ENCODE data around the gene OSBPL5.
"Not testable (repeated sequence)": the region's sequence is repeated elsewhere in the genome, so short reads cannot be mapped to it uniquely, and the experiment has no call there.

OSBPL5 gene

DNA sequence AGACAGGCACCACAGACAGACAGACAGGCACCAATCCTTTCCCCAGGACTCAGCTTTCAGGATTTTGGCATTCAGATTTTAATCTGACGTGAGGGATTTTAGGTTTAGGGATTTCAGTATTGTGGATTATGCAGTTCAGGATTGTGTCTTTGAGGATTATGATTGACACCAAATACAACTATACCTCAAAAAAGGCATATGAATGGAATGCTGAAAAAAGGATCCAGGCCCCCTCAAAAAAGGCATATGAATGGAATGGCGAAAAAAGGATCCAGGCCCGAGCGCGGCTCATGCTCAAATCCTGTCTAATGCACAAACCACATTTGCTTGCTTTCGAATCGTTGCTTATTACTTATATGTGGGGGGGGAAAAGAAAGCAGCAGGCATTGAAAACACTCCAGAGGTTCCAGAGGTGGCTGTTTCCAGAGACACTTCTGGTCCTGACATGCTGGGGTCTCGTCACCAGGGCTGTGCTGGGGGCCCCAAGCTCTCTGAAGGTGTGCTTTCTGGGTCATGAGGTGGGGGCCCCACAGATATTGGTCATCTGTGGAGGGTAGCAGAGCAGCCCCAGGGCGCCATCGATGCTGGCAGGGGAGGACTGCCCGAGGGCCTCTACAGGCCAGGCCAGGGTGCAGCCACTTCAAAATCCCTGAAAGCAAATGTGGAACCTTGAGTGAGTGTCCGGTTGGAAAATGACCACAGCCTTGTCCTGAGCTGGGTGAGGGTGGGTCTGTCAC is 16.8 kb upstream of the OSBPL5 start:
- DNase-seq, result no peak

DNA sequence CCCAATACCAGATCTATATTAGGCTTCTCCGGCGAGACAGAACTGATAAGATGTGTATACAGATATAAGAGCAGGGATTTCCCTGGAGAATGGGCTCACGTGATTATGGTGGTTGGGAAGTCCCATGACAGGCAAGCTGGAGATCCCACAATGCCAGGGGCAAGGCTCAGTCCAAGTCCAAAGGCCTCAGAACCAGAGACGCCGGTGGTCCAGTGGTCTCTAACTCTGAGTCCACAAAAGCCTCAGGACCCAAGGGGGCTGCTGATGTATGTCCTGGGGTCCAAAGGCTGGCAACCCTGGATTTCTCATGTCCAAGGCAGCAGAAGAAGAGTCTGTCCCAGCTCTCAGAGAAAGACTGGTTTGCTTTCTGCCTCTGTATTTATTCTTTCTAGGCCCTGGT is 15.8 kb upstream of the OSBPL5 start:
- no peak for DNase-seq

- DNase-seq, result no peak
Measured at GRCh38 chr11:3178349-3178748, 13.2 kb upstream of the OSBPL5 start.

- DNase-seq, result no peak
Measured at GRCh38 chr11:3177931-3178330, 12.8 kb upstream of the OSBPL5 start.

DNA sequence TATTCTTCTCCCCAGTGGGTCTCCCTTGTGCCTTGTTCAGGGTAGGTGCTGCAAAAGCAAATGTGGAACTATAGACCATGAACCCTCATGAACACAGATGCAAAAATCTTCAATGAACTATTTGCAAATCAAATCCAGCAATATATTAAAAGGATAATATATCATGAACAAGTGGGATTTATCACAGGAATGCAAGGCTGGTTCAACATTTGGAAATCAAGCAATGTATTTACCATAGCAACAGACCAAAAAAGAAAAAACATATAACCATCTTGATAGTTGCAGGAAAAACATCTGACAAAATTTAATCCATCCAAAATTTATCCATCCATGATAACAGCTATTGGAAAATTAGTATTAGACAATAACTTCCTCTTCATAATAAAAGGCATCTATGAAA is 11.4 kb upstream of the OSBPL5 start:
- DNase-seq, result no peak

DNA sequence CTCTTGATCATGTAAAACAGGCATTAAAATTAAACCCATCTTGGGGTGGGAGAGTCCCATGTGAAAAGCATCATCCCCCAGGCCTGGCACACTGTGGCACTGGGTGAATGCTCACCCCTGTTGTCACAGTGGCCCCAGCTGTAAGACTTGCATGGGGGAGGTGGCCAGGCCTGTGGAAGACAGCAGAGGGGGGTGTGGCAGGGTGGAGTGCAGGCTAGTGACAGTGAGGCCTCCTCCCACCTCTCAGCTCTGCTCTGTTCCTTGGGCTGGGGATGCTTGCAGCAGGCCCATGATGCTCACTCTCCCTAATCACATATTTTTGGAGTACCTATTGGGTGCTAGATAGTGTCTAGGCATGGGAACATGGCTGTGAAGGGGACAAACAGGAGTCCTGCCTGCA is 10.1 kb upstream of the OSBPL5 start:
- no peak for DNase-seq

GRCh38 chr11:3174387-3174786 is 9.3 kb upstream of the OSBPL5 start:
- DNase-seq, result no peak

GRCh38 chr11:3173795-3174194 is 8.7 kb upstream of the OSBPL5 start:
- DNase-seq, result no peak

DNA sequence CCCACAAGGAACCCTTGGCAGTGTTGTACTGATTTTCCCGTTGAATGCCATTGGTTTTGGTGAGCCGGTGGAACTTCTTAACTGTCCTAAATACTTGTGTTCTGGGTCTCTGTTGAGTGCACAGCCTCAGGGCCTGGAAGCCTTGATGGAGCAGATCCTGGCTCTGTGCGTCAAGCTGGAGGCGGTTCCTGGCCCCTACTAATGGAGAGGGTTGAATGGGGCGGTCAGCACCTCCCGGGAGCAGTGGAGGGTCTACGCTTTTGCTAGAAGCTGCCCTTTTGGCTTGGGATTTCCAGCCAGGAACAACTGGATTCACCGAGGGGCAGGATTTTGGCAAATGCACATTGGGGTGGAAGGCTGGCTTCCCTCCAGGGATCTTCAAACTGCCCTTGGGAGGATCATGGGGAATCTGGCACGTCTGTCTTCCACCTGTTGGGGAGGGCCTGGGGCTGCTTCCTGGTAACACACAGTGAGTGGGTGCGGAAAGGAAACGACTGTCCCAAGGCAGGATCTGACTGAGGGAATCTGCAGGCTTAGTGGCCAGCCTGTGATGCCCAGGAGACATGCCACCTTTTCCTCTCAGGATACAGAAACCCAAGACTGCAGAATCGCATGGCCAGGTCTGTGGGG is 6.9 kb upstream of the OSBPL5 start:
- no peak for DNase-seq

GRCh38 chr11:3170756-3171650 is 5.9 kb upstream of the OSBPL5 start:
- DNase-seq, result no peak

- no peak for DNase-seq
Measured at GRCh38 chr11:3170044-3170755, 5.1 kb upstream of the OSBPL5 start.

DNA sequence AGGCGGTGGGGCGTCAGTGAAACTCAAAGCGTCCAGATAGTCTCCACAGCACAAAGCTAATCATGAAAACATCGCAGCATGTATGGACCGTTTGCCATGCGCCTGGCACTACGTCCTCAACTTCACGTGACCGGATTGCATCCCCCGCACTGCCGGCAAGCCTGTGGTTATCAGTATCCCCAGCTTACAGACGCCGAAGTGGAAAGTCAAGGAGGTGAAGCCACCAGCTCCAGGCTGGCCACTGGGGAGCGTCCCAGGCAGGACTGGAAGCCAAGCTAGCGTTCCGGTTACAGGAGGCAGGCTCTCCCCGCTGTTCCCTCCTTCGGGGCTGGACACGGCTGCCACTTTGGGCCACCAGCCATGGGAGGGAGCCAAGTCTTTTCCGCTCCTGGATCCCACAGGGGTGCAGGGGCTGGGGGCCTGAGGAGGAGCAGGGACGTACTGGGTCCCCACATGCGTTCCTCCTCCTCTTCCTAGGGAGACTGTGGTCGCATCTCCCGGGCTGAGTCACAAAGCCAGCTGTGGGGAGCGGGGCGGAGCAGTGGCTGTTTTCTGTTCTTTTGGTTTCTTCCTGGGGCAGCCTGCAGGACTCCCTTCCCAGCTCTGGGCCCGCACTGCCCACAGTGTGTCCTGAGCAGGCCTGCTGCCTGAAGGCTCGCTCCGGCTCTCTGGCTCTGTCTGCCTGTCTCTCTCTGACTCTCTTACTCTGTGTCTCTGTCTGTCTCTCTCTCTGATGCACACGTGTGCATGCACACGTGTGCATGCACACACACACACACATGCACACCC is 4.3 kb upstream of the OSBPL5 start:
- no peak for DNase-seq

- DNase-seq, result not testable (repeated sequence)
Measured at GRCh38 chr11:3168742-3169254, 3.7 kb upstream of the OSBPL5 start.

DNA sequence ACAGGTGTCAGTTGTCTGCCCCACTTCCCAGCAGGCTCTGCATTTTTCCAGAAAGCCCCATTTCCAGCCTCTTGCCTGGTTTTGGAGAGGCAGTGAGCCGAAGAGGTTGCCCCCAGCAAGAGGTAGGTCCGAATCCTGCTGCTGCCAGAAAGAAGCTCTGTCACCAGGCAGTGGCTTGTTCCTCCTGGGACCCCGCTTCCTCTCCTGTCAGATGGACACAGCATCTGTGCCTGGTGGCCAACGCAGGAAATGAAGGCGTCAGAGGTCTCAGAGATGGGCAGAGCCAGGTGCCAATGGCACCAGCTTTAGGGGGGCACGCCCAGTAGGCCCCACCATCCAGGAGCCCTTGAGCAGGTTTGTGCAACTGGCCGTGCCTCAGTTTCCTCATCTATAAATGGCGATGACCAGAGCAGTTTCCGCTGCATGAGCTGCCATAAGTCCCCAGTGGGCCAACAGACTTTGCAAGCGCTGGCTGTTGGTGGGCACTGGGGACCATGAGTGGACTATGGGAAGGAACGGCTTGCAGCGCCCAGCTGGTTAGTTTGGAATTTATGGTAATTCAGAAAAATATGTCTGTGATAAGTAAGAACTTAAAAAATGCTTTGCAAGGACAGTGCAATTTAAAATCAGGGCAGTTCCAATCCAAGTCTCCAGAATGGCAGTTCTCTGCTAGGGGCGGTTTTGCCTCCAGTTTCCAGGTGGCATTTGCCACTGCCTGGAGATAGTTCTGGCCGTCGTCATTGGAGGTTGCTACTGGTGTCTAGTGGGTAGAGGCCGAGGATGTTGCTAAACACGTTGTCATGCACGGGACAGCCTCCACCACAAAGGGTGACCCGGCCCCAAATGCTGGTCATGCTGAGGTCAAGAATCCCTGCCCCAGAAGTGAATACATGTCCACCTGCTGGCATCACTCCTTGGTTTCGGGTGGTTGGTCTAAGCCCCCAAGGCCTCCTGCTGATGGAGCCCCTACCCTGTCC is 2.3 kb upstream of the OSBPL5 start:
- no peak for DNase-seq

GRCh38 chr11:3166268-3167142 is 1.4 kb upstream of the OSBPL5 start:
- DNase-seq, result no peak

DNA sequence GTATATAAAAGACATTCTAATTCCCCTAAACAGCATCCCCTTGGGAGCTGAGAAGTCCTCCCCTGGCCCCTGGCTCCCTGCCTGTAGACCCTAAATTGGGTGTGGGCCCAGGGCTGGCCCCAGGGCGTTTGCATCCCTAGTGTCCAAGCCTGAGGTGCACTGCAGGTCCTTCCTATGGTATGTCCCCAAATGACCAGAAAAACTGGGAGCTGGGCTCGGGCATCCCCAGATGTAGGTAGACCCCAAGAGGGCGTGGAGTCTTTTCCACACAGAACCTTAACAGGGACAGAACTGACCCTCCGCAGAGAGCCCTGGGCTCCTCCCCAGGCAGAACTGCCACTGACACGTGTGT is 782 bp upstream of the OSBPL5 start:
- no peak for DNase-seq

- DNase-seq, result no peak
Measured at GRCh38 chr11:3164552-3165151, 458 bp downstream of the OSBPL5 start.

DNA sequence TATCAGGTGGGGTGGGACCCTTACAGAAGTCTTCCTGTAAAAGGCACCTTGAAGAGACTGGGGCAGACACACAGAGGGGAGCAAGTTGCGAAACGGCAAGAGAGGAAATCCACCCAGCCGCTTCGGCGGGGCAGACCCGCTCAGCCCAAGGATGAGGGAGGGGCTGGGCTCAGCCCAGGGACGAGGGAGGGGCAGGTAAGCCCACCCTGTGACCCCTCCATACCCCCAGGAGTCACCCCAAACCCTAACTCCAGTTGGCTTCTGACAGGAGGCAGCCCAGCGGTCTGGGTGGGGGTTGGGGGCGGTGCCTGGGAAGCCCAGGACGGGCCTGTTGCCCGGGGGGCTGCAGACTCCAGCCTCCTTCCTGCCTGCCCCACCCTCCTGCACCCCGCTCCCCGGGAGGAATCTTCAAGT is 965 bp downstream of the OSBPL5 start:
- no peak for DNase-seq

DNA sequence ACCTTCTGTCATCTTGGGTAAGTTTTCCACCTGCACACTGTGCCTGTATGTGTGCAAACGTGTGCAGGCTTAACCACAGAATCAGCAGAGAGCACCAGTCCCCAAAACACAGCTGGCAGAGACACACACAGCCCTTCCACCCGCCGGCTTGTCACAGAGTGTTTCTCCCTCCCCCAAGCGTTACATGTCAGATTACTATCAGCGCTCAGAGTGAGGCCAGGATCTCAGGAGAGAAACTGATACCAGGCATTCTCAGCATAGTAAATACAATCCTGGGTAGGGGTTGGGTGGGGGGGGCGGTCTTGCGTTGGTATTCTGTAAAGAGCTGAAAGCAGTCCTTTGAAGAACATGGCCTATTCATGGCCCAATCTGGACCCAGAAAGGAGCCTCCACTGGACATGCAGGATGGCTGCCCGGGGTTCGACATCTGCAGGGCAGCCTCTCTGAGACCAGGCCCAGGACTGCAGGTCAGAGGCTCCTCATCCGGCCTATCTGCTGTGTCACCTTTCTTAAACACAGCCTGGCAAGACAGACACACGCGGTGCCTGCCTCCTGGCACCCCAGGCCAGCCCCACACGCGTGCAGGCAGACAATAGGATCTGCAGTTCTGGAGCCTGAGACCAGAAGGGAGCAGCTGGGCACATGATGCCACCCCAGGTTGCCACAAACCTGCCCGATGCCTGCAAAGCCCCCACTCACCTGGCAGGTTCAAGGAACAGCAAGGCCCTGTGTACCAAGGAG is 1.7 kb downstream of the OSBPL5 start:
- no peak for DNase-seq

Measured in GOT3 (cell line).